Left lung (tissue), 10 donors: ENCODE results near the gene FBLN1. TPM values are rescaled to one million over a fixed set of nuclear protein-coding genes. Genes with fewer than 3 reads are reported as not detected.
"Not testable (repeated sequence)": the region's sequence is repeated elsewhere in the genome, so short reads cannot be mapped to it uniquely, and the experiment has no call there.

ENCODE experiments used
- ATAC-seq: fragments of 200-7000 bp; cut with Tn5 transposase; one replicate; pipeline ENCODE4 v1.9.1; 2020; ENCODE audit warnings: moderate library complexity
- DNase-seq, 4 donors: peaks; one replicate each; pipeline ENCODE4 v3.0.0-alpha.2; 2013 to 2020
- H3K27ac ChIP-seq, 2 donors: fragments of 200-600 bp; sonication (generic) in 1 of 2; one replicate each; pipeline versions ENCODE4 v1.5.0 to v1.8.0; 2020 to 2021
- H3K27me3 ChIP-seq, 2 donors: fragments of 200-600 bp; sonication (generic) in 1 of 2; one replicate each; pipeline versions ENCODE4 v1.5.0 to v1.8.0; 2020 to 2021
- H3K36me3 ChIP-seq, 2 donors: fragments of 200-600 bp; sonication (generic) in 1 of 2; one replicate each; pipeline versions ENCODE4 v1.5.0 to v1.8.0; 2020 to 2021
- H3K4me1 ChIP-seq, 2 donors: fragments of 200-600 bp; one replicate each; pipeline ENCODE4 v1.8.0; 2021
- H3K4me3 ChIP-seq, 2 donors: fragments of 200-600 bp; sonication (generic) in 1 of 2; one replicate each; pipeline versions ENCODE4 v1.5.0 to v1.8.0; 2020 to 2021; ENCODE audit warnings: mild to moderate bottlenecking in 1 of 2
- H3K9me3 ChIP-seq, 2 donors: fragments of 200-600 bp; sonication (generic) in 1 of 2; one replicate each; pipeline versions ENCODE4 v1.5.0 to v1.8.0; 2020 to 2021
- CTCF ChIP-seq, 2 donors: fragments of 200-600 bp; sonication (generic) in 1 of 2; IDR thresholded peaks; one replicate each; pipeline versions ENCODE4 v1.5.0 to v1.8.0; 2021; ENCODE audit warnings: antibody characterized with exemption in 2 of 2
- intact Hi-C, 2 donors: fragments of 100-400 bp; cut with DNase I; formaldehyde crosslinking; loops; one replicate each; pipeline versions ENCODE4 v1.11.2 to v1.14.2; 2022
- polyA plus RNA-seq, 6 donors: library from polyadenylated mRNA; unstranded; fragments of 120-200 nt; gene quantifications; one replicate each; pipeline ENCODE4 v1.2.1, GENCODE V29; 2013; ENCODE audit not compliant: insufficient read length in 6 of 6
- total RNA-seq, 2 donors: library from RNA; stranded (reverse); fragmentation: NEBNext Ultra II Directional; extraction: Animal tissue kit (Norgen Biotek cat#: 25700); gene quantifications; one replicate each; pipeline ENCODE4 v1.2.1, GENCODE V29; 2021
- donor health status: DM: no; HTN: yes; CAD: no.
- donor health status: DM: no; HTN: no; CAD: no.

Gene FBLN1
- total and polyA plus RNA-seq, 8 donors = 287 to 447 (median 312) TPM

DNA sequence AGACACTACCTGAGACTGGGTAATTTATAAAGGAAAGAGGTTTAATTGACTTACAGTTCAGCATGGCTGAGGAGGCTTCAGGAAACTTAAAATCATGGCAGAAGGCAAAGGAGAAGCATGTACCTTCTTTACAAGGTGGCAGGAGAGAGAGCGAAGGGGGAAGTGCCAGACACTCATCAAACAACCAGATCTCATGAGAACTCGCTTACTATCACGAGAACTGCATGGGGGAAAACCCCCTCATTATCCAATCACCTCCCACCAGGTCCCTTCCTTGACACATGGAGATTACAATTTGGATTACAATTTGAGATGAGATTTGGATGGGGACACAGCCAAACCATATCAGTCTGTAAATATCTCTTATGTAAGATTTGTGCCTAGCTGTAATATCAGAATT is 118.0 kb downstream of the FBLN1 start:
- no peak overlapping the region for H3K4me3 ChIP-seq
- intact Hi-C loops = no loop called here
- H3K4me1 ChIP-seq = peaks cover 8 to 11% of the 10 kb centered on the region in 2 donors
- no peaks in the 10 kb centered on the region for H3K36me3 ChIP-seq
- DNase-seq = no peak
- no peak for TF ChIP-seq CTCF (IDR thresholded peaks at IDR 0.05)
- no peaks in the 10 kb centered on the region for H3K9me3 ChIP-seq
- no peak overlapping the region for H3K27ac ChIP-seq
- peaks cover 0 to 9% of the 10 kb centered on the region in 2 donors for H3K27me3 ChIP-seq
- ATAC-seq = no peak

DNA sequence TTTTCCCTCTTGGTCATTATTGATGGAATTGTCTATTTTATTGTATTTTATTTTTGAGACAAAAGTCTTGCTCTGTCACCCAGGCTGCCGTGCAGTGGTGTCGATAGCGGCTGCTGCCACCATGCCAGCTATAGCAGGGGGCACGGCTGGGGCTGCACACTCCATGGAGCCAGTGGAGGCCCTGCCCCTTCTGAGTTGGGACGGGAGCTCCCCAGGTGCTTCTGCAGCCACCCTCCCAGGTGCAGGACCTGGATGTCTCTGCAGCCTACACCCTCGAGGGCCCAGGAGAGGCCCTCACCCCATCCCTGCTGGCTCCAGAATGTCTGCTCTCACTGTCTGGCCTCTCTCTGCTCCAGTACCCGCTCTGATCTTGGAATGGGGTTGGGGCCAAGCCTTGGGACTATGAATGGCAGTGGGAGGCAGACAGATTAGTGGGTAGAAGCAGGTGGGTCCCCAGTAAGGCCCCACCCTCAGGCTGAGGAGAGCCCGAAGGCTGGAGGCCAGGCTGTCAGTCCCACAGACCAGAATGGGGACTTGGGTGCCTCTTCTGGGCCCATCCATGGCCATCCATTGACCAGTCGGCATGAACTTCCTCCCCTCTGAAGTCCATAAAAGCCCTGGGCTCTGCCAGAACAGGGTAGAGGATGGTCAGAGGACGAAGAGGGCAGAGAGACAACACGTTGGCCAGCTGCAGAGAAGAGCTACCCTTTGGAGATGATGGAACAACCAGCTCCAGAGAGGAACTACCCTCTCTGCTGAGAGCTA is 119.3 kb downstream of the FBLN1 start:
- H3K4me1 ChIP-seq = peaks cover 8 to 11% of the 10 kb centered on the region in 2 donors
- no peaks in the 10 kb centered on the region for H3K36me3 ChIP-seq
- ATAC-seq (no peak), DNase-seq (no peak)
- no peak for TF ChIP-seq CTCF (IDR thresholded peaks at IDR 0.05)
- H3K27me3 ChIP-seq = peaks cover 0 to 11% of the 10 kb centered on the region in 2 donors
- no peaks in the 10 kb centered on the region for H3K9me3 ChIP-seq
- intact Hi-C loops = no loop called here
- no peak overlapping the region for H3K4me3 ChIP-seq
- no peak overlapping the region for H3K27ac ChIP-seq

DNA sequence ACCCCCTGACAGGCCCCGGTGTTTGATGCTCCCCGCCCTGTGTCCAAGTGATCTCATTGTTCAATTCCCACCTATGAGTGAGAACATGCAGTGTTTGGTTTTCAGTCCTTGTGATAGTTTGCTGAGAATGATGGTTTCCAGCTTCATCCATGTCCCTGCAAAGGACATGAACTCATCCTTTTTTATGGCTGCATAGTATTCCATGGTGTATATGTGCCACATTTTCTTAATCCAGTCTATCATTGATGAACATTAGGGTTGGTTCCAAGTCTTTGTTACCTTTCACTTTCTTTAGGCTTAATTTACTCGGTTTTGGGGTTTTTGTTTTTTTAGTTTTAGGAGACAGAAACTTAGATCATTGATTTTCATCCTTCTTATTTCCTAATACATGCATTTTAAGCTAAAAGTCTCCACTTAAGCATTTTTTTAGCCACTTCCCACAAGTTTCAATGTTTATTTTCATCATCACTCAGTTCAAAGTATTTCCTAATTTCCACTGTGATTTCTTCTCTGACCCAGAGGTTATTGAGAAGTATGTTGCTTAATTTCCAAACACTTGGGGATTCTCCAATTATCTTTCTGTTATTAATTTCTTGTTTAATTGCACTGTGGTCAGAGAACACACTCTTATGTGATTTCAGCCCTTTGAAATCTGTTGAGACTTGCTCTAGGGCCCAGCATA is 120.9 kb downstream of the FBLN1 start:
- DNase-seq, intact Hi-C loops, H3K27ac ChIP-seq, H3K36me3 ChIP-seq, H3K9me3 ChIP-seq, H3K4me3 ChIP-seq: not testable (repeated sequence)
- ATAC-seq = peak; percentile 47
- H3K27me3 ChIP-seq = peaks cover 0 to 20% of the 10 kb centered on the region in 2 donors
- peaks cover 8 to 11% of the 10 kb centered on the region in 2 donors for H3K4me1 ChIP-seq

DNA sequence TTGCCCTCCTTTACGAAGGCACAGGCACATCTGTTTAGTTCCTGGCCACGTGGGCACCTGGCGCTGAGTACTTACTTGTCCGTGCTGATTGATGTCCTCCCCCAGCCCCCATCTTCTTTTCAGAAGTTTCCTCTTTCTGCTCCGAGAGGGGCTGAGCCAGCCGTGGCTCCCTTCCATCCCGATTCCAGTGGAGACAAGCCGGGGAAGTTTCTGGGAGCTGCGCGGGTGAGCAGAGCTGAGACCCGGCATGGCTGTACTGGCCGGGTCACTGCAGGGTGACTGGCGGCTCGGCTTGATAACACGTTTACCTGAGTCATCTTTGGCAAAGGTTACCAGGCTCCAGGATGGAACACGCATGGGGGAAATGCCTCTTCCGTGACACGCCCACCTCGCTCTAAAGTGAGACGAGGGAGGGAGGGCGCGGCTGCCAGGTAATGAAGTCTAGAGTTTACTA is 123.5 kb downstream of the FBLN1 start:
- DNase-seq (peak in 1 of 4 donors; percentile 63), ATAC-seq (peak; percentile 63)
- intact Hi-C loops = no loop called here
- peaks cover 8 to 11% of the 10 kb centered on the region in 2 donors for H3K4me1 ChIP-seq
- H3K4me3 ChIP-seq = no peak overlapping the region
- H3K9me3 ChIP-seq = no peaks in the 10 kb centered on the region
- H3K36me3 ChIP-seq = no peaks in the 10 kb centered on the region
- H3K27ac ChIP-seq = no peak overlapping the region
- peaks cover 0 to 44% of the 10 kb centered on the region in 2 donors for H3K27me3 ChIP-seq
- no peak for TF ChIP-seq CTCF (IDR thresholded peaks at IDR 0.05)

DNA sequence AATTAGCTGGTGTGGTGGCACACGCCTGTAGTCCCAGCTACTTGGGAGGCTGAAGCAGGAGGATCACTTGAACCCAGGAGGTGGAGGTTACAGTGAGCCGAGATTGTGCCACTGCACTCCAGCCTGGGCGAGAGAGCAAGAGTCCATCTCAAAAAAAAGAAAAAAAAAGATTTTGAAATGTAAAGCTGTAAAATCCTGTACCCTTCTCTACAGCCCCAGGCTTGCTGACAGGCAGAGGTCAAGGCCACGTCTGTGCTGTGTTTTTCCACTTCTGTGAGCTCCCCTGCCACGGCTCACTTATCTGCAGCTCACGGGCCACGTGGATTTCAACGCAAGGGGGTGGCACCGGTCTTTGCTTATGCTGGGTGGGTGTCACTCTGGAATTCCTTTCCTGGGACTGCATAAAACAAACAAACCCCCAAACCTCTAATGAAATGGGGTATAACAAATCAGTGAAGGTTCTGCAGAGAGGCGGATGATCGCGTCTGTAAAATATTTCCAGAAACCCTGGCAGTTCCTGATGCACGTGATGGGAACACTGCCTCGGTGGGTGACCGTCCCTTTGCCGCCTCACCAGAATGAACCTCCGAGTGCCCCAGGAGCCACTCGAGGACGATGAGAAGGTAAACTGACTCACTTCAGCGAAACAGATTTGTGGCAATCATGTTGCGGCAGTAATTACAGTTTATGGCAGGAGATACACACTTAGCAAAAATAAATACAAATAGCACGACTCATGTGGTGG is 125.0 kb downstream of the FBLN1 start:
- ATAC-seq (no peak), DNase-seq (no peak)
- Histone ChIP-seq H3K9me3 (no peaks in the 10 kb centered on the region), H3K4me3 (no peak overlapping the region), H3K27ac (no peak overlapping the region), H3K4me1 (peaks cover 8 to 11% of the 10 kb centered on the region in 2 donors), H3K36me3 (no peaks in the 10 kb centered on the region), H3K27me3 (peaks cover 0 to 58% of the 10 kb centered on the region in 2 donors)
- no peak for TF ChIP-seq CTCF (IDR thresholded peaks at IDR 0.05)
- intact Hi-C loops = no loop called here
